Epithelial cell of proximal tubule (primary cell): ENCODE data around the gene CCDC192. TPM values are rescaled to one million over a fixed set of nuclear protein-coding genes. Genes with fewer than 3 reads are reported as not detected.

Source experiments
- DNase-seq: peaks from one replicate; pipeline ENCODE4 v3.0.0-alpha.2; 2011; ENCODE audit warnings: low read depth
- H3K4me3 ChIP-seq: 2 replicates; pipeline ENCODE4 v1.5.1; 2011; ENCODE audit warnings: low read depth, mild to moderate bottlenecking, low read length
- total RNA-seq: library from RNA; depleted of rRNA; stranded (reverse); fragments of >200 nt; gene quantifications from 2 replicates; pipeline ENCODE4 v1.2.3, GENCODE V29; 2015
- TF ChIP-seq, protein P1 (sequence below): conservative IDR thresholded peaks from 2 replicates; pipeline ENCODE4 v1.5.1; 2012; ENCODE audit warnings: low read depth, mild to moderate bottlenecking, low read length

The CCDC192 gene, protein sequence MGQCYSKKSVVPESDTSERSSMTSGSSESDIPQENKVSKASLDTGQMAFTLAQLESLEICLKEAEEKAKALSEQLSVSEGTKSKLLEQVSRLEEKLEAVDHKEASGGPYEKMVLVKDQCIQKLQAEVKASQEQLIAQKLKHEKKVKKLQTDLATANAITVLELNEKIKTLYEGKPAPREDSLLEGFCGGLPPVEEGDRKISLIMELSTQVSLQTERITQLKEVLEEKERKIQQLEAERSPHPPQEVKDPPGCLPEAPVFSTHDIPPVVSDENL
- total RNA-seq = not detected in 2 replicates

DNA sequence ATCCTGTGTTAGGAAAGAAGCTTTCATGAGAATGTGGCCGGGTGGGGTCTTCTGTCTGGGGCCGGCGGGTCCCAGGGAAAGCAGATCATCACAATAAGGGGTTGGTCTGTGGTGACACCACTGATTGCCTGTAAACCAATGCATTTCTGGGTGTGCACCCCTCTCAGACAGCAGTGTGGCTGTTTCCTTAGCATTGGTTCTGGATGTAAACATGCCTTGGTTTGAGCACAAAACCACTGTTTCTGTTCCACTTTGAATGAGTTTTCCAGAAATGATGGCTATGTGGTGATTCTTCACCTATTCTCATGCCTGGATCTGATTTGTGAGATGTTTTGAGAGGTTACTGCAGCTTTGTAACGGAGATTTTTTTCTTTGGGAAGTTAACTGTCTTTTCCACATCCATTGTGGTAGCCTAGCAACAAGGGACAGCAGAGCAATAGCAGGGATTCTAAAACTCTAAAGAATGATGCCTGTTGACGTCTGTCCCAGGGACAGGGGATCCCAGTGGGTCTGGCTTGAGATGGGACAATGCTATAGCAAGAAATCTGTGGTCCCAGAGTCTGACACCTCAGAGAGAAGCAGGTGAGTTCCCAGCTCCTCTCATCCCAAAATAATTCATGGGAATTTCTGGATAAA lies at the start of gene CCDC192:
Gene CCDC192 (plus strand): TSS at position 466 of the 636 bp plus-strand sequence. CDS start 55 bp downstream, at position 521.
- H3K4me3 ChIP-seq = no peak within 1 kb of the TSS
- no peak for DNase-seq
- TF ChIP-seq, protein P1, sequence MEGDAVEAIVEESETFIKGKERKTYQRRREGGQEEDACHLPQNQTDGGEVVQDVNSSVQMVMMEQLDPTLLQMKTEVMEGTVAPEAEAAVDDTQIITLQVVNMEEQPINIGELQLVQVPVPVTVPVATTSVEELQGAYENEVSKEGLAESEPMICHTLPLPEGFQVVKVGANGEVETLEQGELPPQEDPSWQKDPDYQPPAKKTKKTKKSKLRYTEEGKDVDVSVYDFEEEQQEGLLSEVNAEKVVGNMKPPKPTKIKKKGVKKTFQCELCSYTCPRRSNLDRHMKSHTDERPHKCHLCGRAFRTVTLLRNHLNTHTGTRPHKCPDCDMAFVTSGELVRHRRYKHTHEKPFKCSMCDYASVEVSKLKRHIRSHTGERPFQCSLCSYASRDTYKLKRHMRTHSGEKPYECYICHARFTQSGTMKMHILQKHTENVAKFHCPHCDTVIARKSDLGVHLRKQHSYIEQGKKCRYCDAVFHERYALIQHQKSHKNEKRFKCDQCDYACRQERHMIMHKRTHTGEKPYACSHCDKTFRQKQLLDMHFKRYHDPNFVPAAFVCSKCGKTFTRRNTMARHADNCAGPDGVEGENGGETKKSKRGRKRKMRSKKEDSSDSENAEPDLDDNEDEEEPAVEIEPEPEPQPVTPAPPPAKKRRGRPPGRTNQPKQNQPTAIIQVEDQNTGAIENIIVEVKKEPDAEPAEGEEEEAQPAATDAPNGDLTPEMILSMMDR = no peak

GRCh38 chr5:127656825-127657224 lies 46.4 kb upstream of the CCDC192 start:
- TF ChIP-seq, protein P1 = no peak
- no peak for DNase-seq
- H3K4me3 ChIP-seq = no peak overlapping the region

DNA sequence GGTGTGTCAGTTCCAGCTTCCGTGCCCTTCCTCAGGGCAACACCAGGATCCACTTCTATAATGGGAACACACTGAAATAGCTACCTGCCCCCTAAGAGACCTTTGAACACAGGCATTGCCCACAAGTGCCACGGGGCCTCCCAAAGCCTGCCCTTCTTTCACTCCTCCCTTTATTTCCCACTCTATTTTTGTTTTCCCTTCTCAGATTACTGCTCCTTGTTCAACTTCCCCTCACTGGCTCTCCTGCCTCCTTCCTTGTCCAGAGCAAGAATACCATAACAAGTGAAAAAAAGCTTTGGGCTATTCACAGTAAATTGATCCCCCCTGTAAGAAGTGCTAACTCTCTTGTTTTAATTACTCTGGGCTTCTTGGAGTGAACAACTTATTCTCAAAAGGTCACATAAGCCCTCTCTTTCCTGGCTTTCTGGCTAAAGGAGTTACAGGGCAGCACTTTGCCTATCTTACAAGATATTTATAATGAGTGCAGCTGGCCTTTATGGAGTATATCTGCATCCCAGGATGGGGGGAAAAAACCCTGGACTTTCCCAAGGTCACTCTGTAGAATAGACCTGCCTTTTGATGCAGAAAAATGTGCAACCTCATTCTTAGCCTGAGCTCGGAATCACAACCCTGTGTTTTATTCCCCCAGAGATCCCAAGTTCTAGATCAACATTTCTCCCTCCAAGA lies 43.0 kb upstream of the CCDC192 start:
- DNase-seq = no peak
- TF ChIP-seq, protein P1 = no peak
- no peak overlapping the region for H3K4me3 ChIP-seq

GRCh38 chr5:127664093-127664492 lies 39.1 kb upstream of the CCDC192 start:
- TF ChIP-seq, protein P1 = no peak
- no peak for DNase-seq
- H3K4me3 ChIP-seq = no peak overlapping the region

DNA sequence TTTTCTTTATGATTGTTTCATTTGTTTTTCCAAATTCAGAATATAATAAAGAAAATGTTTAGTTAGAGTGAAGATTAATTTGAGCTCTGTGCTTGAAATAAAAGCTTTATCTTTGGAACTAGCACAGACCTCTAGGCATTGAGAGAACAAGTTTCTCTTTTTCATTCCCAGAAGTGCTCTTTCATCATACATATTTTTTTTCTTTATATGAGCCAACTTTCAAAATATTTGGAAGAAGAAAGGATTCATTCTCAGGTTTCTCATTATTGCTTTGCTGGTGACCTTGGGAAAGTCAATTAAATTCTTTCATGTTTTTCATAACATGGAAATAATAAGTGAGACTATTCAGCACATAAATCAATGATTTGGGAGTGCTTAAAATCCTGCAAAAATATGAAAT lies 37.5 kb upstream of the CCDC192 start:
- H3K4me3 ChIP-seq = no peak overlapping the region

DNA sequence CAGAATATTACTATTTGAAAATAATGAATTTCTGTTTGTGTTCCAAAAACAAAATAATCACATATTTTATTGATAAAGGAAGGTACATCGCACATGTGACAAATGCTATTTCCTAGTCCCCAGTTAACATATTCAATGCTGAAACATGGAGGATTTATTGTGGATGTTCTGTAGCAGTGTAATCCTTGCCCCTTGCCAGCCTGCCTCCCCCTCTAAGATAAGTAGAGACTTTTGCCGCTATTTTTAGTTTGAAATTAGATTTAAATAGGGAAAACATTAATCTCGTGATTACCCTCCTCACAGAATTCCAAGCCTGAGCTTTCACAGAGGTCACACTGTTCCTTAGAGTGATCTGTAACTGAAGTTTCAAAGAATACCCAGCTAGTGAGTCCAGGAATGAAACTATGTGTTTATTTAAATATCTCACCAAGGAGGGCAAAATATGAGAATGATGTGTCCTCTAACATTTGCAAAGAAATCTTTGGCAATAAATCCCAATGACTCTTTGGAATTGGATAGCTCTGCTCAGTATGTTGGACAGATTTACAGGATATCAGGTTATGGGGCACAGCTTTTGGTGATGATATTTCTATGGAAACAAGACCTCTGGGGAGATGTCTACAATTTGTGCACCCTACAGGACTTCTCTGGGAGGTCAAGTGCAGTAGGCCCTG lies 37.0 kb upstream of the CCDC192 start:
- TF ChIP-seq, protein P1 = no peak
- DNase-seq = no peak
- no peak overlapping the region for H3K4me3 ChIP-seq

More for the DNA sequence above, 37.5 kb upstream of the CCDC192 start:
- TF ChIP-seq, protein P1 = no peak
- DNase-seq = no peak
